Right kidney (tissue), 1 donor: ENCODE measurements around the gene CCDC71.

ENCODE experiments used
- DNase-seq: peaks from one replicate; pipeline ENCODE4 v3.0.0-alpha.2; 2016

Gene CCDC71

DNA sequence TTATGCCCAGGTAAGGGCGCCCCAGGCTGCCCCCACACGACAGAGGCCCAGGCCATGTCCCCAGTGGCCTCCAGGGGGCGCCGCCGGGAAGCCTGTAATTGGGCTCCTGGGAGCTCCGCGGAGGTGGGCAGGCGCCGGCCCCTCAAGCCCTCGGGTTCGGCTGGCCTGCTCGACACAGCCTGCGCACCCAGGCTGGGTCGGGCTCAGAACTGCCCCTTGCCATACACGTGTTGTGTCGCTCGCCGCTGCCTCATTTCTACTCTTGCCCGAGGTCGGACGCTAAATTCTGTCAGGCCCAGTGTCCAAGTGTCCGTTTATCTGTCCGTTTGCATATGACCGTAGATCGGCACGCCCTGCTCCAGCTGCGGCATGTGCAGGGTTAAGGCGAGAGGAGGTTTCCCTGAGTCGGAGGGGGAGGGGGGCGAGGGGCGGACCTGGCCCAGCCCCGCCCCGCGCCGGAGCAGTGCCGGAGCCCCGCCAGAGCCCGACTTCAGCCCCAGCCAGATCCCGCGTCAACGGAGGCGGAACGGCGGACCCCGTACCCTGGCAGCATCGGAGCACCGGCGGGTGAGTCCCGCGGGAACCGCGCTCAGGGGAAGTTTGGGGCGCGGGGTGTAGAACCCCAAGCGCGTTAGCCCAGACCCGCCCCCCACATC lies 5.1 kb upstream of the CCDC71 start, which contains the start of gene KLHDC8B:
KLHDC8B (plus strand) TSS at position 480 of the 656 bp plus-strand sequence. CDS start 1,172 bp downstream, outside the sequence.
- peak; percentile 96 for DNase-seq

DNA sequence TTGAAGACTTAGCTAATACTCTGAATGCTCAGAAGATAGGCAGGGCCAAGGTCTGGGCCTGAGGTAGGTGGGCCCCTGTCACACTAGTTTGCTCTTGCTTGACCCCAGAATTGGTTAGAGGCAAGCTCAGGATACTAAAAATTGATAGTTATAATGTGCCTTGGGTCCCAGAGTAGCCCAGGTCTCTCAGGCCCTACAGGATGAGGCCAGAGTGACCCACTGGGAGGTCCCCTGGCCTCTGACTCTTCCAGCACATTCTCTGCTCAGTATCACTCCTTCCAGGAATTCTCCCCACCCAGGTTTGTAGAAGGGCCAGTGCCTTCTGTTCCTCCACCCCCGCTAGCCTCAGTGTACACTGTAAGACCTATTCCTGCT lies 4.6 kb upstream of the CCDC71 start:
- no peak for DNase-seq

GRCh38 chr3:49166752-49167556 lies 823 bp upstream of the CCDC71 start:
- no peak for DNase-seq

- no peak for DNase-seq
Observed at GRCh38 chr3:49164983-49165720, 979 bp downstream of the CCDC71 start.

DNA sequence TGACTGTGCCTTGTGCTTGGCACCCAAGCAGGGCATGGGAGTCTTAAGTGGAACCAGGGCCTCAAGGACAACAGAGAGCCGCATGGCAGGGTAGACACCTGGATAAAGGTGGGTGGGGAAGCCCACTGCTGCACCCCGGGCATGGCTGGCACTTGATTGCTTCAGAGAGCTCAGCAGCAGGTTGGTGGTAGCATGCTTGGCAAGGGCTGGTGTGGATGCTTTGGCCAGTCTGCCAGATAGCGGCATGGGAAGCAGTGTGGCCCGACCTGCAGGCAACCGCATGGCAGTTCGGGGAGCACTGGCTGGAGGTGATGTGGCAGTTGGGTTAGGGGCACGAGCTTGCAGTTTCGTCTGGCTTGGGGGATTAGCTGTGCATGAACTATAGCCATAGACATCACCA lies 2.5 kb downstream of the CCDC71 start:
- DNase-seq: no peak

- DNase-seq: no peak
Observed at GRCh38 chr3:49162751-49163419, 3.2 kb downstream of the CCDC71 start.

- DNase-seq: no peak
Observed at GRCh38 chr3:49161808-49162530, 4.2 kb downstream of the CCDC71 start.

GRCh38 chr3:49161197-49161596 lies 4.9 kb downstream of the CCDC71 start:
- DNase-seq: no peak

- no peak for DNase-seq
Observed at GRCh38 chr3:49158792-49159191, 7.3 kb downstream of the CCDC71 start.

DNA sequence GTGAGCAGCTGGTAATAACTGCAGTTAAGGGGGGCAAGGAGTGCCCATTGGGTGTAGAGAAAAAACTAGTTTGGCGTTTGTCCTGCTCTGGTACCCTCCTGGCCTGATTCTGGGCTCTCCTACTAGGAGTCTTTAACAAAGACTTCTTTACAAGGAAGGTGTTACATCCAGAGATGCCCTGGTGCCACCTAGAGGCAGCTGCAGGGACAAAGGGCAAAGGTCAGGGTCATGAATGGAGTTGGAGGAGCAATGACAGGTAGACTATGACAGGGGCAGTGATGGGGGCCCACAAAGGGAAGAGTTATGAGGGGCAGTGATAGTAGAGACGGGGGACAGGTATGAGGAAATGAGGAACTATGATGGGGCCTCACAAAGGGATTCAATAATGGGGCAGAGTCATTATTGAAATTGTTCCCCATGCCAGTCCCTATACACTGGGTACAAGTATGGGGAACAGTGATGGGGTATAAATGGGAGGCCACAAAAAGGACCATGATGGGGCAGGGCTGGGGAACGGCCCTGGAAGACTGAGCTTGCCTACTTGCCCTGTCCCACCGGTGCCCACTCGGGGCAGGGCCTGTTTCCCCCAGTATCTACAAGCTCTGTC lies 7.9 kb downstream of the CCDC71 start:
- DNase-seq: no peak

GRCh38 chr3:49157289-49157688 lies 8.8 kb downstream of the CCDC71 start:
- no peak for DNase-seq

GRCh38 chr3:49153349-49153912 lies 12.7 kb downstream of the CCDC71 start:
- DNase-seq: no peak

DNA sequence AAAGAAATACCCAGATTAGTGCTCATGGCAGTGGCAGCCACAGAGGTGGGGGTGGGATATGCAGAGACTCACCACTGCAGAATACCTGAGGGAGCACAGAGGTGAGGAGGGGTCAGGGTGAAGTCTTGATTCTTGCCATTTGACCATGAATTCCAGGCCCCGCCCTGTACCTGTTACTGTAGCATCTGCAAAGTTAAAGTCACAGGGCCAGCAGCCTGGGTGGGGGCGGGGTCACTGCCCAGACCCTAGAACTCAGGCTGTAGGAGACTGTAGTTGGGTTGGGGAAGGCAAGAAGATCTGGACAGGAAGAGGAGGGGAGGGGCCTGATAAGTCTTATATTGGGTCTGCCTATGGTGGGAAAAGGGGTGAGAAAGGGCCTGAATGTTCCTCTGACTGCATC lies 14.5 kb downstream of the CCDC71 start:
- no peak for DNase-seq

- DNase-seq: no peak
Observed at GRCh38 chr3:49148159-49148558, 18.0 kb downstream of the CCDC71 start.

- no peak for DNase-seq
Observed at GRCh38 chr3:49140080-49140479, 26.1 kb downstream of the CCDC71 start.

DNA sequence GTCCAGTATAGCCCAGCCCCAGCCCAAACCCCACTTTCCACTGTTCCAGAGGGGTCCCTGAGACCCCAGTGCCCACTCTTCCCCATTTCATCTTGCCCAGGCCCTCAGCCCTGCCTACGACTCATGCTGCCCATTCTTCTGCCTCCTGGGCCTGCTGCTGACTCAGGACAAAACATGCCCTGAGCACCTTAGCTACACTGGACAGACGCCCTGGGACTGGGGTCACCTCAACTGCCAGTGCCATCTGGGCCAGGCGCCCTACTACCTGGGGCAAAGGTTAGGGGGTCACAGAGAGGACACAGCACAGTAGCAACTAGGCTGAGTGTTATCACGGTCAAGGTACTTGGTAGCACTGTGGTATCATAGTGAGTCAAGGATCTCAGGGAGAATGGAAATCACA lies 30.6 kb downstream of the CCDC71 start:
- no peak for DNase-seq

DNA sequence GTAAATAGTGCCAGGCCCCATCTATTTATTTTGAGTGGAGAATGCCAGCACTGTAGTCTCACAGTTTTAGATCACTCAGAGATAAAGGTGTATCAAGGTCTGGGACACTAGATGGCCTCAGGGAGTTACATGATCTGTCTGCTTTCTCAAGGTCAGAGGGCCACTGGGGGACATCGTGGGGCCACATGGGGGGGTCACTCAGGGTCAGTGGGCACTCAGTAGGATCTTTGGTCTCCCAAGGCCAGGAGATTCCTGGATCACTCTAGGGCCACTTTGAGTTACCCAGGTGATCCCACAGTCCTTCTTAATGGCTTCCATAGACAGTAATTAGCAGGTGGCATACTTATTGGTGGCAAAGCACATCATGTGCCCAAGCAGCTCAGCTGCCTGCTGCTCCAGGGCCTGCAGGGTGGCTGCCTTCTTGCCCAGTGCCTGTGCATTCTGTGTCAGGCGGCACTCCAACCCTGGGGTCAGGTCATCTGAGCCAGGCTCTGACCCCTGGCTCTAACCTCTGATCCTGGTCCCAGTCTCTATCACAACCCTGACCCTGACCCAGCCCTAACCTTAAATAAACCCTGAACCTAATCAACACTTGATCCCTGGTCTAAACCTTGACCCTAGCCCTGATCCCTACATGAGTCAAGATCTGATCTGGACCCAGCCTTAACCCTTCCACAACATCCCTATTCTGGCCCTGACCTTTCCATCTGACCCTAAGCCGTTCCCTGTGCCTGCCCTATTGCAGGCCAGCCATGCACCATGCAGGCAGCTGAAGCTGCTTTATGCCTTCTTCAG lies 31.5 kb downstream of the CCDC71 start:
- no peak for DNase-seq

GRCh38 chr3:49133226-49133951 lies 32.7 kb downstream of the CCDC71 start:
- DNase-seq: peak; percentile 84

GRCh38 chr3:49132437-49133225 lies 33.5 kb downstream of the CCDC71 start, which contains the start of gene LAMB2:
Gene LAMB2 (minus strand): TSS chr3:49133050. CDS start chr3:49132867, 183 bp downstream.
- peak; percentile 87 for DNase-seq
